BE2C (cell line): Measurements from ENCODE around the gene LUC7L.
"Not testable (repeated sequence)": the region's sequence is repeated elsewhere in the genome, so short reads cannot be mapped to it uniquely, and the experiment has no call there.

Experiments
- DNase-seq: peaks from one replicate; pipeline ENCODE4 v3.0.0-alpha.2; 2020
- H3K27me3 ChIP-seq: fragments of 250-450 bp; sonication (Bioruptor Pico); 2 replicates; pipeline ENCODE4 v1.5.1; 2020; ENCODE audit warnings: mild to moderate bottlenecking
- H3K36me3 ChIP-seq: fragments of 250-450 bp; sonication (Bioruptor Pico); 2 replicates; pipeline ENCODE4 v1.5.1; 2020; ENCODE audit warnings: mild to moderate bottlenecking
- H3K4me1 ChIP-seq: fragments of 250-450 bp; sonication (Bioruptor Pico); 2 replicates; pipeline ENCODE4 v1.5.1; 2020
- H3K4me3 ChIP-seq: 2 replicates; pipeline ENCODE4 v1.5.1; 2011; ENCODE audit warnings: low read depth, low read length
- H3K9me3 ChIP-seq: fragments of 250-450 bp; sonication (Bioruptor Pico); 2 replicates; pipeline ENCODE4 v1.5.1; 2020
- CTCF ChIP-seq: IDR thresholded peaks from 2 replicates; pipeline ENCODE4 v1.5.1; 2012; ENCODE audit warnings: mild to moderate bottlenecking, low read depth, low read length

The LUC7L gene

GRCh38 chr16:220021-220420 lies 9.2 kb downstream of the LUC7L start:
- DNase-seq, result no peak
- no peak for TF ChIP-seq CTCF
- Histone ChIP-seq H3K9me3 (no peaks in the 10 kb centered on the region), H3K36me3 (peaks cover 92% of the 10 kb centered on the region), H3K4me3 (no peak overlapping the region), H3K4me1 (no peaks in the 10 kb centered on the region; the same call in 1 of the 2 replicates), H3K27me3 (no peaks in the 10 kb centered on the region)

GRCh38 chr16:212999-213398 lies 16.2 kb downstream of the LUC7L start:
- H3K27me3 ChIP-seq, result no peaks in the 10 kb centered on the region
- no peak for TF ChIP-seq CTCF
- no peaks in the 10 kb centered on the region for H3K9me3 ChIP-seq
- H3K36me3 ChIP-seq, result peaks cover 78% of the 10 kb centered on the region
- DNase-seq, result no peak
- H3K4me1 ChIP-seq, result no peaks in the 10 kb centered on the region; the same call in 1 of the 2 replicates
- no peak overlapping the region for H3K4me3 ChIP-seq

- not testable (repeated sequence) for H3K9me3 ChIP-seq, H3K4me1 ChIP-seq, H3K4me3 ChIP-seq, H3K27me3 ChIP-seq, DNase-seq
- peaks cover 78% of the 10 kb centered on the region for H3K36me3 ChIP-seq
Measured at GRCh38 chr16:211631-212180, 17.5 kb downstream of the LUC7L start.

- H3K9me3 ChIP-seq, H3K4me1 ChIP-seq, H3K4me3 ChIP-seq, DNase-seq, H3K27me3 ChIP-seq: not testable (repeated sequence)
- H3K36me3 ChIP-seq, result peaks cover 82% of the 10 kb centered on the region
Measured at GRCh38 chr16:209359-209758, 19.9 kb downstream of the LUC7L start.

GRCh38 chr16:204046-204445 lies 25.2 kb downstream of the LUC7L start:
- H3K36me3 ChIP-seq, result peaks cover 79% of the 10 kb centered on the region
- not testable (repeated sequence) for H3K9me3 ChIP-seq, DNase-seq, H3K4me3 ChIP-seq, H3K4me1 ChIP-seq, H3K27me3 ChIP-seq

GRCh38 chr16:203246-203645 lies 26.0 kb downstream of the LUC7L start:
- H3K27me3 ChIP-seq, result no peaks in the 10 kb centered on the region
- no peaks in the 10 kb centered on the region for H3K9me3 ChIP-seq
- H3K4me1 ChIP-seq, result no peaks in the 10 kb centered on the region; the same call in 1 of the 2 replicates
- TF ChIP-seq CTCF, result no peak
- no peak overlapping the region for H3K4me3 ChIP-seq
- H3K36me3 ChIP-seq, result peaks cover 79% of the 10 kb centered on the region
- DNase-seq, result no peak

- Histone ChIP-seq H3K4me1 (no peaks in the 10 kb centered on the region), H3K27me3 (no peaks in the 10 kb centered on the region), H3K9me3 (no peaks in the 10 kb centered on the region), H3K36me3 (peaks cover 75% of the 10 kb centered on the region), H3K4me3 (no peak overlapping the region)
- no peak for TF ChIP-seq CTCF
- no peak for DNase-seq
Measured at GRCh38 chr16:200388-200787, 28.9 kb downstream of the LUC7L start.

- Histone ChIP-seq H3K9me3 (no peaks in the 10 kb centered on the region), H3K4me1 (no peaks in the 10 kb centered on the region), H3K4me3 (no peak overlapping the region), H3K27me3 (no peaks in the 10 kb centered on the region), H3K36me3 (peaks cover 91% of the 10 kb centered on the region)
- no peak for DNase-seq
- no peak for TF ChIP-seq CTCF
Measured at GRCh38 chr16:194516-194915, 34.7 kb downstream of the LUC7L start.
